Transverse colon (tissue), 4 donors: ENCODE data around the gene POC1A. TPM values are rescaled to one million over a fixed set of nuclear protein-coding genes. Genes with fewer than 3 reads are reported as not detected.

Experiments used
- DNase-seq: peaks from one replicate; pipeline ENCODE4 v3.0.0-alpha.2; 2019
- H3K27ac ChIP-seq, 4 donors: fragments of 200-600 bp; sonication (generic); 2 replicates each; pipeline ENCODE4 v1.5.1; 2016 to 2018; ENCODE audit warnings: inconsistent platforms in 4 of 4
- H3K27me3 ChIP-seq: fragments of 200-600 bp; sonication (generic); 2 replicates; pipeline ENCODE4 v1.5.1; 2017; ENCODE audit warnings: inconsistent platforms
- H3K36me3 ChIP-seq, 4 donors: fragments of 200-600 bp; sonication (generic); 2 replicates each; pipeline ENCODE4 v1.5.1; 2017 to 2019; ENCODE audit warnings: inconsistent platforms in 4 of 4
- H3K4me1 ChIP-seq, 4 donors: fragments of 200-600 bp; sonication (generic); 2 replicates each; pipeline ENCODE4 v1.5.1; 2017 to 2020; ENCODE audit warnings: inconsistent platforms in 4 of 4
- H3K4me3 ChIP-seq, 4 donors: fragments of 200-600 bp; sonication (generic); 1 replicate in 1 of 4; 2 replicates in 3 of 4; pipeline versions ENCODE4 v1.5.1 to v1.6.1; 2017 to 2019; ENCODE audit warnings: inconsistent platforms in 4 of 4
- H3K9me3 ChIP-seq, 2 donors: fragments of 200-600 bp; sonication (generic); 2 replicates each; pipeline ENCODE4 v1.5.1; 2017 to 2019; ENCODE audit warnings: inconsistent platforms in 2 of 2
- CTCF ChIP-seq, 5 experiments: fragments of 200-600 bp in 3 of 5; fragments of 450-650 bp in 2 of 5; sonication (generic) in 3 of 5; IDR thresholded peaks; 1 replicate in 2 of 5; 2 replicates in 3 of 5; pipeline ENCODE4 v1.5.1; 2016 to 2017; ENCODE audit warnings: antibody characterized with exemption in 5 of 5, inconsistent platforms in 3 of 5, mild to moderate bottlenecking in 2 of 5, moderate library complexity in 1 of 5
- EP300 ChIP-seq: sonication (generic); formaldehyde crosslinking; IDR thresholded peaks from one replicate; pipeline ENCODE4 v1.6.1; 2017; ENCODE audit warnings: antibody characterized with exemption, low read depth
- POLR2A ChIP-seq: fragments of 450-650 bp; IDR thresholded peaks from one replicate; pipeline ENCODE4 v1.6.1; 2016; ENCODE audit warnings: antibody characterized with exemption, mild to moderate bottlenecking, moderate library complexity
- POLR2AphosphoS5 ChIP-seq, 3 donors: sonication (generic); formaldehyde crosslinking; IDR thresholded peaks; one replicate each; pipeline ENCODE4 v1.6.1; 2016; ENCODE audit warnings: antibody characterized with exemption in 3 of 3
- WGBS, 2 donors: methylation state at CpG; one replicate each; pipeline ENCODE4 v1.1.5; 2018; ENCODE audit warnings: low coverage in 1 of 2; 5-methylcytosine and 5-hydroxymethylcytosine counted together
- in situ Hi-C, 4 donors: fragments of 200-750 bp; cut with MboI; loops; one replicate each; pipeline versions ENCODE4 v1.15.0 to v1.15.1; 2017; ENCODE audit warnings: low sequenced_read_pairs in 3 of 4, low pct_ligation_motif_present in 1 of 4, low pct_unique_long_range_greater_than_20kb in 1 of 4
- intact Hi-C: fragments of 100-400 bp; cut with DNase I; formaldehyde crosslinking; loops from one replicate; pipeline ENCODE4 v1.15.1; 2023; ENCODE audit warnings: low total_unique reads
- total RNA-seq, 4 donors: library from RNA; depleted of rRNA; stranded (reverse); fragments of >200 nt; gene quantifications; one replicate each; pipeline ENCODE4 v1.1.0, GENCODE V29; 2016

POC1A gene
- total RNA-seq, 4 donors from 2014 or later, result 0.80 to 3.1 (median 2.2) TPM; not detected in 1

GRCh38 chr3:52025453-52025852, 128.8 kb downstream of the POC1A start:
- H3K36me3 ChIP-seq, result no peaks in the 10 kb centered on the region
- H3K27me3 ChIP-seq, result no peaks in the 10 kb centered on the region
- no peak overlapping the region for H3K4me3 ChIP-seq
- H3K4me1 ChIP-seq, result no peaks in the 10 kb centered on the region
- H3K27ac ChIP-seq, result no peak overlapping the region
- intact Hi-C loops, result no loop called here
- 93% methylated on average over 7 of the region's 7 CpGs; no CpG with 5 or more reads in 1 of the 2 donors for WGBS, 2 donors
- in situ Hi-C loops, result no loop called here
- TF ChIP-seq CTCF (IDR thresholded peaks at IDR 0.05), result no peak
- no peak for TF ChIP-seq EP300
- no peak for TF ChIP-seq POLR2A
- no peak for TF ChIP-seq POLR2AphosphoS5 (IDR thresholded peaks at IDR 0.05)
- no peak for DNase-seq
- H3K9me3 ChIP-seq, result no peaks in the 10 kb centered on the region

Other genes starting within 250 kb of the POC1A start
- 10 to 100 TPM in 3 of 4 donors, 1 to 10 TPM in 1; 7.1 to 29.5 (median 11.1) TPM for gene RRP9, start 212.5 kb downstream of the POC1A start, total RNA-seq
- gene PARP3, start 212.1 kb downstream of the POC1A start, total RNA-seq, result 10 to 100 TPM; 18.3 to 64.7 (median 42.1) TPM
- gene GPR62, start 199.0 kb downstream of the POC1A start, total RNA-seq, result not detected
- 100 to 1,000 TPM in 1 of 4 donors, 10 to 100 TPM in 3; 22.4 to 382 (median 63.6) TPM for gene PCBP4, start 187.0 kb downstream of the POC1A start, total RNA-seq
- gene ABHD14B, start 180.4 kb downstream of the POC1A start, total RNA-seq, result 100 to 1,000 TPM in 2 of 4 donors, 10 to 100 TPM in 2; 34.4 to 119 (median 99.7) TPM
- gene ABHD14A, start 179.4 kb downstream of the POC1A start, total RNA-seq, result 10 to 100 TPM in 2 of 4 donors, 1 to 10 TPM in 2; 2.0 to 11.3 (median 7.7) TPM
- gene ACY1, start 170.9 kb downstream of the POC1A start, total RNA-seq, result 100 to 1,000 TPM; 165 to 426 (median 250) TPM
- 1,000 to 10,000 TPM in 1 of 4 donors, 100 to 1,000 TPM in 3; 366 to 1,281 (median 746) TPM for gene RPL29, start 158.5 kb downstream of the POC1A start, total RNA-seq
- 1 to 10 TPM; 2.2 to 8.2 (median 6.2) TPM for gene DUSP7, start 97.9 kb downstream of the POC1A start, total RNA-seq
- gene ALAS1, start 43.7 kb upstream of the POC1A start, total RNA-seq, result 100 to 1,000 TPM in 1 of 4 donors, 10 to 100 TPM in 3; 70.1 to 101 (median 84.0) TPM
- gene TLR9, start 71.2 kb upstream of the POC1A start, total RNA-seq, result under 1 TPM in 1 of 4 donors, not detected in 3; 0.16 TPM
- gene TWF2, start 84.7 kb upstream of the POC1A start, total RNA-seq, result 10 to 100 TPM; 29.9 to 82.7 (median 61.0) TPM
- 1 to 10 TPM; 2.0 to 8.4 (median 6.2) TPM for gene PPM1M, start 91.3 kb upstream of the POC1A start, total RNA-seq
- gene WDR82, start 124.2 kb upstream of the POC1A start, total RNA-seq, result 10 to 100 TPM; 14.6 to 44.9 (median 40.8) TPM
- 100 to 1,000 TPM in 1 of 4 donors, 10 to 100 TPM in 3; 43.7 to 118 (median 73.7) TPM for gene GLYCTK, start 133.4 kb upstream of the POC1A start, total RNA-seq
- gene DNAH1, start 161.9 kb upstream of the POC1A start, total RNA-seq, result 100 to 1,000 TPM in 1 of 4 donors, 10 to 100 TPM in 3; 17.6 to 102 (median 26.3) TPM